Measurements from ENCODE around the gene APEX1.

DNA sequence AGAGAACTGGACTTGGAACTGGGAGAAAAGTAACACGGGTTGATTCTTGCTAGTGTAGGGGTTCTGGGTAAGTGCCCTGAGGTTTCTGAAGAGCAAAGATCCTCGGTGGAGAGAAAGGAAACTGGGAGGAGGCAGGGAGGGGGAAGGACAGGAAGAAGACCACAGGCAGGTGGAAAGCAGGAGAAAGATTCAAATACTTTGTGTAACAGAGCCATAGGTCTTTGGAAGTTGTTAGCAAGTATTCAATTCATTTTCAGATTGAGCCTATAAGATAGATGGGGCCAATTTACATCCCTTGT, 15.5 kb downstream of the APEX1 start:
- TF ChIP-seq, protein P1, sequence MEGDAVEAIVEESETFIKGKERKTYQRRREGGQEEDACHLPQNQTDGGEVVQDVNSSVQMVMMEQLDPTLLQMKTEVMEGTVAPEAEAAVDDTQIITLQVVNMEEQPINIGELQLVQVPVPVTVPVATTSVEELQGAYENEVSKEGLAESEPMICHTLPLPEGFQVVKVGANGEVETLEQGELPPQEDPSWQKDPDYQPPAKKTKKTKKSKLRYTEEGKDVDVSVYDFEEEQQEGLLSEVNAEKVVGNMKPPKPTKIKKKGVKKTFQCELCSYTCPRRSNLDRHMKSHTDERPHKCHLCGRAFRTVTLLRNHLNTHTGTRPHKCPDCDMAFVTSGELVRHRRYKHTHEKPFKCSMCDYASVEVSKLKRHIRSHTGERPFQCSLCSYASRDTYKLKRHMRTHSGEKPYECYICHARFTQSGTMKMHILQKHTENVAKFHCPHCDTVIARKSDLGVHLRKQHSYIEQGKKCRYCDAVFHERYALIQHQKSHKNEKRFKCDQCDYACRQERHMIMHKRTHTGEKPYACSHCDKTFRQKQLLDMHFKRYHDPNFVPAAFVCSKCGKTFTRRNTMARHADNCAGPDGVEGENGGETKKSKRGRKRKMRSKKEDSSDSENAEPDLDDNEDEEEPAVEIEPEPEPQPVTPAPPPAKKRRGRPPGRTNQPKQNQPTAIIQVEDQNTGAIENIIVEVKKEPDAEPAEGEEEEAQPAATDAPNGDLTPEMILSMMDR (IDR thresholded peaks at IDR 0.05) = no peak
- no peak for TF ChIP-seq POLR2A (IDR thresholded peaks at IDR 0.05)
